Stimulated activated CD4-positive, alpha-beta T cell treated with anti-CD3 and anti-CD28 coated beads, Interleukin-15, amount 100 ng/mL, for 48 hours (primary cell): ENCODE measurements around the gene SERPINI2.

Experiments
- DNase-seq, 2 donors: peaks; one replicate each; pipeline ENCODE4 v3.0.0-alpha.2; 2020; ENCODE audit warnings: low read depth in 2 of 2

The SERPINI2 gene, protein sequence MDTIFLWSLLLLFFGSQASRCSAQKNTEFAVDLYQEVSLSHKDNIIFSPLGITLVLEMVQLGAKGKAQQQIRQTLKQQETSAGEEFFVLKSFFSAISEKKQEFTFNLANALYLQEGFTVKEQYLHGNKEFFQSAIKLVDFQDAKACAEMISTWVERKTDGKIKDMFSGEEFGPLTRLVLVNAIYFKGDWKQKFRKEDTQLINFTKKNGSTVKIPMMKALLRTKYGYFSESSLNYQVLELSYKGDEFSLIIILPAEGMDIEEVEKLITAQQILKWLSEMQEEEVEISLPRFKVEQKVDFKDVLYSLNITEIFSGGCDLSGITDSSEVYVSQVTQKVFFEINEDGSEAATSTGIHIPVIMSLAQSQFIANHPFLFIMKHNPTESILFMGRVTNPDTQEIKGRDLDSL

DNA sequence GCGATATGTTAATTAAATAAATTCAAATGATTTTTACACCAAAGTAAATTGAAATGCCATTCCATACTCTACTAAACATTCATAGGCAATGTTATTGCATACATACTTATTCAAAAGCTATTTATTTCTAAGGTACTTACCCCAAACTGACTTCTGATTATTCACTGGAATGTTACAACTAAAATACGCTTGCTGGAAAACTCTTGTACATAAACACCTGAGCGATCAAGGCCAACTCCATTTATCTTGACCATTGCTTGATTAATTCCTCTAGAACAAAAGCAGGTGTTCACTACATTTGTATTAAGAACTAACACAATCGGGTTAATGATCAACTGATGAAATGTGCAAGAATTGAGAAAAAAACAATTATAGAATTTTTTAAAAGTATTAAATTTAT is at the start of gene SERPINI2:
Gene SERPINI2, minus strand, starts transcription at position 180 of the 400 bp plus-strand sequence. CDS start 2,208 bp downstream, outside the sequence.
- DNase-seq = no peak

- DNase-seq = no peak
These were observed 47.1 kb upstream of the SERPINI2 start for GRCh38 chr3:167521006-167521355.

GRCh38 chr3:167520266-167521005 is 46.6 kb upstream of the SERPINI2 start:
- no peak for DNase-seq

- DNase-seq = no peak
These were observed 34.1 kb upstream of the SERPINI2 start for GRCh38 chr3:167507954-167508353.

DNA sequence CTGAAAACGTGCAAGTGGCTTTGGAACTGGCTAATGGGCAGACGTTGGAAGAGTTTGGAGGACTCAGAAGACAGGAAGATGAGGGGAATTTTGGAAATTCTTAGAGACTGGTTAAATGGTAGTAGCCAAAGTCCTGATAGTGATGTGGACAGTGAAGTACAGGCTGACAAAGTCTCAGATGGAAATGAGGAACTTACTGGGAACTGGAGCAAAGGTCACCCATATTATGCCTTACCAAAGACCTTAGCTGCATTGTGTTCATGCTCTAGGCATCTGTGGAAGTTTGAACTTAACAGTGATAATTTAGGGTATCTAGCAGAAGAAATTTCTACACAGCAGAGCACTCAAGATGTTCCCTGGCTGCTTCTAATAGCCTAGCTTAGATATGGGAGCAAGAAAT is 28.6 kb upstream of the SERPINI2 start:
- no peak for DNase-seq

DNA sequence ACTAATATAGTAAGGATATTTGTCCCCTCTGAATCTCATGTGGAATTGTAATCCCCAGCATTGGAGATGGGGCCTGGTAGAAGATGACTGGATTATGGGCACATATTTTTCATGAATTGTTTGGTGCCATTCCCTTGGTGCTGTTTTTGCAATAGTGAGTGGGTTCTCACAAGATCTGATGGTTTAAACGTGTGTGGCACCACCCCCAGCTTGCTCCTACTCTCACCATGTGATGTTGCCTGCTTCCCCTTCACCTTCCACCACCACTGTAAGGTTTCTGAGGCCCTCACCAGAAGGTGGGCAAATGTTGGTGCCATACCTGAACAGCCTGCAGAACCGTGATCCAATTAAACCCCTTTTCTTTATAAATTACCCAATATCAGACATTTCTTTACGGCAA is 28.1 kb upstream of the SERPINI2 start:
- no peak for DNase-seq

- no peak for DNase-seq
These were observed 24.1 kb upstream of the SERPINI2 start for GRCh38 chr3:167497903-167498302.

GRCh38 chr3:167493244-167493643 is 19.4 kb upstream of the SERPINI2 start:
- no peak for DNase-seq

- DNase-seq = no peak
These were observed 17.8 kb upstream of the SERPINI2 start for GRCh38 chr3:167491621-167492020.

DNA sequence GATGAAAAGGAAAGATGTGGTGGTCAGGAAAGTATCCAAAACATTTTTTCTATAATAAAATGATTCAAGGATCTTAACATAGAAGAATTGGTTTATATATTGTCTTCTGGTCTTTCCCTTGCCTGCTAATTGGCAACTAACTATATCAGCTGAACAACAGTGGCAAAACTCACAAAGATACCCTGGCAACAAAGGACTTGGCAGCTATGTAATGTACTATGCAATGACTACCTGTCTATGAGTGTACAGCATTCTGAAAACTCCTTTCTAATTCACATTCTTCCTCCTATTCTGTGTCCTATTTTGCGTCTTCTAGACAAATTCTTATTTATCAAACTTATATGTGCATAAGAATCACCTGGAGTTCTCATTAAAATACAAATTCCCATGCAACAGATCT is 15.7 kb upstream of the SERPINI2 start:
- DNase-seq = no peak

DNA sequence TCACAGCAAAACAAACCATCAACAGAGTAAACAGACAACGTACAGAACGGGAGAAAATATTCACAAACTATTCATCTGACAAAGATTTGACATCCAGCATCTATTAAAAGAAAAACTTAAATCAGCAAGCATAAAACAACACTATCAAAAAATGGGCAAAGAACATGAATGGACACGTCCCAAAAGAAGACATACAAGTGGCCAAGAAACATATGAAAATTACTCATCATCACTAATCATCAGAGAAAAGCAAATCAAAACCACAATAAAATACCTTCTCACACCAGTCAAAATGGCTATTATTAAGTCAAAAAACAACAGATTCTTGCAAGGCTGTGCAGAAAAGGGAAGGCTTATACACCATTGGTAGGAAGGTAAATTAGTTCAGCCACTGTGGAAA is 13.7 kb upstream of the SERPINI2 start:
- DNase-seq = no peak

- no peak for DNase-seq
These were observed 10.7 kb upstream of the SERPINI2 start for GRCh38 chr3:167484551-167484950.

- DNase-seq = no peak
These were observed 10.1 kb upstream of the SERPINI2 start for GRCh38 chr3:167483708-167484475.

GRCh38 chr3:167481164-167481563 is 7.3 kb upstream of the SERPINI2 start:
- no peak for DNase-seq

GRCh38 chr3:167480748-167481147 is 6.9 kb upstream of the SERPINI2 start:
- no peak for DNase-seq

GRCh38 chr3:167469381-167469780 is 4.5 kb downstream of the SERPINI2 start:
- no peak for DNase-seq

GRCh38 chr3:167467848-167468611 is 5.8 kb downstream of the SERPINI2 start:
- DNase-seq = no peak

DNA sequence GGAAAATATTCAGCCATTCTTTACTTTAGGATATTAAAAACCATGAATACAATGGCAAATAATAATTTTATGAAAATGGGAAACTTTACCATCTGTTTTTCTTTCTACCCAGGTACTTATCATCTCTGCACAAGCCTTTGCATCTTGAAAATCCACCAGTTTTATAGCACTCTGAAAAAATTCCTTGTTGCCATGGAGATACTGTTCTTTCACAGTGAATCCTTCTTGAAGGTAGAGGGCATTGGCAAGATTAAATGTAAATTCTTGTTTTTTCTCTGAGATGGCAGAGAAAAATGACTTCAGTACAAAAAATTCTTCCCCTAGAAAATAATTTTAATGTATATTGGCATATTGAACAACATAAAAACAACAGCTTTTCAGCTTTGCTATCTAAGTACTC is 6.9 kb downstream of the SERPINI2 start:
- DNase-seq = no peak

GRCh38 chr3:167456157-167456799 is 17.6 kb downstream of the SERPINI2 start:
- DNase-seq = no peak

GRCh38 chr3:167453815-167454214 is 20.0 kb downstream of the SERPINI2 start:
- DNase-seq = no peak

DNA sequence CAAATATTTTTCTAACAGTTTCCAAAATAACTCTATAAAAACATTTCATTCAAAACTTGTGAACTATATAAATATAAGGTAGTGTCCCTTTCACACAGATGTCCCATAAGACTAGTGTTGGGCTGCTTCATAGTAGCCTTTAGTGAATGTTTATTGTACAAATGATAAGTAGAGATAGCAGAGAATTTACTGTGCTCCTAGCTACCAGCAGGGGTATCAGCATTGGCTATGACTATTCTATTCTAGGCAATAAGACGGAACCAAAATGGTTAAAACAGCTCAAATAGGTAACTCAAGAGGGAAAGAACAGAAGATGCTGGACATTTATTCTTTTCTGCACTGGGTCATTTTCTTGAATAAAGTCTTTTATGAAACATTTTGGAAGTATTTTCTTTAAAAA is 22.6 kb downstream of the SERPINI2 start:
- DNase-seq = no peak
